ENCODE results near the gene DIAPH2.

Gene DIAPH2

DNA sequence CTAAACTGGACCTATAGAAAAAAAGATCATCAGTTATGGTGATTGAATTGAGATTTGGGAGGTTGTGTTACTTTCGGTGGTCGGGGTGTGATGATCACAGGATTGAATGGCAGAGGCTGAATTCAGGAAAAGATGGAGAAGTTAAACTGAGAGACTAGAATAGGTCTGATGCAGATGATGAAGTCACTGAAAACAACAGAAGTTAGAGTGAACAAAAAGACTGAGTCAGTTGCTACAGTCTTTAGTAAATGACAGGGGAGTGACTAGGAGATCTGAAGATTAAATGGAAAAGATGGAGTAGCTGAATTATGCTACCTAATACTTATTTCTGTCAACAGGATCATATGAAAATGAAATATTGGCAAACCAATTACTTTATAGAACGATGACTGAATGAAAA is 362.2 kb downstream of the DIAPH2 start:
- no peak for DNase-seq (ENCODE audit: low read depth in 2 of 2)

DNA sequence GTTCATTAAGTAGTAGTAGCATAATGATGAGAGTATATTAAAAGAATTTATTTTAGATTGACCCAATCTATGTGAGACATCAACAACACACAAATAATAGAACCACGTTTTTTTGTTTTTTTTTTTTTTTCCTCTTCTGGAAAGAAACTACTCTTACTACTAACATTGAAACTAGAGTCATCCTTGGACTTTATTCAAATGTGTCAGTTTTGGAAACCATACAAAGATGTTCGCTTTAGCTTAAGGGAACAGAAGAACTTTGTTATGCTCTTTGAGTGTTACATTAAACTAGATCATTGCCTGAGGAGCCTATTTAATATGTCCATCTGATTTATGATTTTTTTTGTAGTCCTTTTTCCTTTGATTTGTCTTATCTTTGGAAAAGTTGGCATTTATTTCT is 365.8 kb downstream of the DIAPH2 start:
- no peak for DNase-seq (ENCODE audit: low read depth in 2 of 2)

GRCh38 chrX:97057349-97057909 is 372.8 kb downstream of the DIAPH2 start:
- no peak for DNase-seq (ENCODE audit: low read depth in 2 of 2)

- DNase-seq (ENCODE audit: low read depth in 2 of 2): no peak
These were observed 375.4 kb downstream of the DIAPH2 start for GRCh38 chrX:97060020-97060419.

GRCh38 chrX:97065066-97065465 is 380.4 kb downstream of the DIAPH2 start:
- DNase-seq (ENCODE audit: low read depth in 2 of 2): no peak

DNA sequence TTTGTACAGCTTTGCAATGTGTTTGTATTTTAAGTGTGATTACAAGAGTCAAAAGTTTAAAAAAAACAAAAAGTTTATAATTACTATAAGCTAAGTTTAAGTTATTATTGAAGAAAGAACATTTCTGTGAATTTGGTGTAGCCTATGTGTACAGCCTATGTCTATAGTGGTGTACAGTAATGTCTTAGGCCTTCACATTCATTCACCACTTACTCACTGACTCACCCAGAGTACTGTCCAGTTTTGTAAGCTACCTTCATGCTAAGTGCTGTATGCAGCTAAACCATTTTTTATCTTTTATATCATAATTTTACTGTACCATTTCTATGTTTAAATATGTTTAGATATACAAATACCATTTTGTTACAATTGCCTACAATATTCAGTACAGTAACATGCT is 381.3 kb downstream of the DIAPH2 start:
- no peak for DNase-seq (ENCODE audit: low read depth in 2 of 2)

DNA sequence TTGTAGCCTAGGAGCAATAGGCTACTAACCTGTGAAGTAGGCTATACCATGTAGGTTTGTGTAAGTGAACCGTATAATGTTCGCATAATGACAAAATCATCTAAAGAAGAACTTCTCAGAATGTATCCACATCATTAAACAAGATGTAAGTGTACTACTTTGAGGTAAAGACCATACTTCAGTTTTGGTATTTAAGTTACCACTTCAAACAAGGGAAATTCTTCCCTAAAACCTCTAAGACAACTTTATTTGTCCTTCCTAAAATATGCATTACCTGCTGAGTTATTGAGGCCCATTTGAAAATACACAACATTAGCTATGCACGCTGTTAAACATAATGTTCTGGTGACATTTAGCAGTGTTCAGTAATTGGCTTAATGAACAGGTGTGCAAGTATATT is 381.7 kb downstream of the DIAPH2 start:
- no peak for DNase-seq (ENCODE audit: low read depth in 2 of 2)

DNA sequence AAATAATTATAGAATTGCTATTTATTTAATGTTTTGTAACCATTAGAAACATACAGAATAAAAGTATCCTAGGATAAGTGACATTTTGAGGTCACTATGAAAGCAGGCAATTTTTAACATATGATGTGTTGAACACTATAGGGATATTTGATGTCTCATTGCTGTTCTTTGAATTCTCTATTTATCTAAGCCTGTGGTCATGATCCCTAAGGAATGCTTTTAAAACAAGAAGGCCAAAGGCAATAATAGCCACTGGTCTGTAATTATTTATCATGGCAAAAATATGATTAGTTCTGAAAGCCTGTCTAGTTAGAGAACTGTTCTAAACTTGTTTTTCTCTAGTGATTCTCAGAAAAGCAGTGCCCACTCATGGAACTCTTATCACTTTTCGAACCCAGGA is 385.7 kb downstream of the DIAPH2 start:
- no peak for DNase-seq (ENCODE audit: low read depth in 2 of 2)

- DNase-seq (ENCODE audit: low read depth in 2 of 2): peak; percentile 16 to 17
These were observed 389.8 kb downstream of the DIAPH2 start for GRCh38 chrX:97074400-97074799.

DNA sequence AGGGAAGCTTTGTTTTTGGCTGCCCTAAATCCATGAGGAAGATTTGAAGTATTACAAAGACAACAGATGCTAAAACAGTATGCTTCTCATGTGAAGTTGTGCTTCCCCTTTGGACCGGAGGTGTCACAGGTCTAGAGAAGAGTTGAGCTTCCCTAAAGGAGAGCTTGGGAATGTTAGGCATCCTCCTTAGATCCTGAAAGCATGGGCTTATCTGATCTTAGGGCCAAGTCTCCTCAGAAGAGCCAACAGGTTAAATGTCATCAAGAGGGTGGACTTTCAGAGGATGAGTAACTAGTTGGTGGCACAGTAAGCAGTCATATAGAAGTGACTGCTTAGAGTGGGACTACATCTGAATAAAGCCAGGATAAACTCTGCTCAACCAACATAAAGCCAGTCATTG is 404.5 kb downstream of the DIAPH2 start:
- DNase-seq (ENCODE audit: low read depth in 2 of 2): no peak

- no peak for DNase-seq (ENCODE audit: low read depth in 2 of 2)
These were observed 411.7 kb downstream of the DIAPH2 start for GRCh38 chrX:97096385-97096784.

DNA sequence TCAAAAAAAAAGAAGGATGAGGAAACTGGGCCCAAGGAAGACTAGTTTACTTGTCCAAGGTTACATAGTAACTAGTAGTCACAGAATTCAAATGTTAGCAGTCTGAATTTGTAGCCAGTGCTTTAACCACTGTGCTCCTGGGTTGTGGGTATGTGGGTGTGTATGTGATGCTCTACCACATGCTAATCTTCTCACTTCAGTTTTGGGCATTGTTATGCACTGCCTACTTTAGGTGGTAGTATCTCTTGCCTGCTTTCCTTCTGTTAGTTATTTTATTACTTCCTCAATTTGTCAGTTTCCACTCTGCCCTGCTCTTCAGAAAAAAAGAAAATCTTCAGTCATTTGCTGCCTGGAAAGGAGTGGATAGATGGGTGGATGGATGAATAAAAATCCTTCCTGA is 418.3 kb downstream of the DIAPH2 start:
- no peak for DNase-seq (ENCODE audit: low read depth in 2 of 2)

GRCh38 chrX:97109730-97110129 is 425.1 kb downstream of the DIAPH2 start:
- DNase-seq (ENCODE audit: low read depth in 2 of 2): no peak

DNA sequence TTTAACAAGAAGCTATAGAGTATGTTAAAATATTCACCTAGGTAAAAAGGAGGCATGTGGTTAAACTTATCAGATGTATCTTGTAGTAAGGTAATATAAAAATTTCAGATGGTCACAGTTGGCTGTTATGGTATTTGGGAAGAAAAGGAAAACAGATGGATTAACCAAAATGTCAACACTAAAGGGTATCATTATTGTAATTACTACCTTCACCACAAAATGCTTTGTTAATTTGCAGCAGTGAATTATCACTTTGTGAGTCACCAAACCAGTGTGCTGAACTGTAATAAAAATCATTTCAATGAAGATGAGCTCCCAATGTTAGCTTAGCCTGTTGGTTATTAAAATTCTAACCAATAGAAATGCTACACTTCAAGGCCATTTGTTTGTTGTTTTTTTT is 432.9 kb downstream of the DIAPH2 start:
- no peak for DNase-seq (ENCODE audit: low read depth in 2 of 2)

DNA sequence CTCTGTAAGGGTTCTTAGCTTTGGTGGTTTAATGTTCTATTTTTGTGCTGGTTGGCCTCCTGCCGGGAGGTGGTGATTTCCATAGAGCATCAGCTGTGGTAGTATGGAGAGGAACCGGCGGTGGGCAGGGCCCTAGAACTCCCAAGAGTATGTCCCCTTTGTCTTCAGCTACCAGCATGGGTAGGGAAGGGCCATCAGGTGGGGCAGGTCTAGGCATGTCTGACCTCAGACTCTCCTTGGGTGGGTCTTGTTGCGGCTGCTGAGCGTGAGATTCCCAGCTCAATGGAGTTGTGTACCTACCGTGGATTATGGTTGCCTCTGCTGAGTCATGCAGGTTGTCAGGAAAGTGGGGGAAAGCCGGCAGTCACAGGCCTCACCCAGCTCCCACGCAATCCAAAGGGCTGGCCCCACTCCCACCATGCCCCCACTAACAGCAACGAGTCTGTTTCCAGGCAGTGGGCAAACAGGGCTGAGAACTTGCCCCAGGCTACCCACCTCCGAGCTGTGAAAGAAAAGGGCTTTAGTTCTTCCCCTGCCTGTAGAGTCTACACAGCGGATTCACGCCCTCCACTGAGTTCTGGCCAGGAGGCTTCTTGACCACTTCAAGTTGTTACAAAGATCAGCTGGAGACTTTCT is 434.9 kb downstream of the DIAPH2 start:
- no peak for DNase-seq (ENCODE audit: low read depth in 2 of 2)

GRCh38 chrX:97123001-97123400 is 438.4 kb downstream of the DIAPH2 start:
- no peak for DNase-seq (ENCODE audit: low read depth in 2 of 2)

- no peak for DNase-seq (ENCODE audit: low read depth in 2 of 2)
These were observed 441.4 kb downstream of the DIAPH2 start for GRCh38 chrX:97126020-97126419.

GRCh38 chrX:97132664-97133415 is 448.2 kb downstream of the DIAPH2 start:
- DNase-seq (ENCODE audit: low read depth in 2 of 2): no peak

- DNase-seq (ENCODE audit: low read depth in 2 of 2): no peak
These were observed 461.3 kb downstream of the DIAPH2 start for GRCh38 chrX:97145934-97146333.

GRCh38 chrX:97155816-97156215 is 471.2 kb downstream of the DIAPH2 start:
- DNase-seq (ENCODE audit: low read depth in 2 of 2): no peak

DNA sequence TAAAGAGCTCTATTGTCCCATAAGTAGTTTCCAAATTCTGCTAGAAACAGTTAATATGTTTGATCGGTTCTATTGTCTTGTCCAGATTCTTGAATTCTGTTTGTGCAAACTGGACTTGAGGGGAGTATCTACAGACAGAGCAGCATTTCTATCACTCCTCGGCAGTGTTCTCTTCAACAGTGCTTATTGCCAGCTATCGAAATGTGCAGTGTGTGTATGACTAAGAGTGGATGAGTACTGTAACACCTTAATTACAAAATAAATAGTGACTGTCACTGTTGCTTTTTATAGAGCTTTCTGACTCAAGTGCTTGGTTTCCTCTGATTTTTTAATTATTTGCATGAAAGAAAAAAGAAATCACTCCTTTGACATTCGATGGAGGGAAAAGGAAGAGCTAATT is 473.6 kb downstream of the DIAPH2 start:
- no peak for DNase-seq (ENCODE audit: low read depth in 2 of 2)

DNA sequence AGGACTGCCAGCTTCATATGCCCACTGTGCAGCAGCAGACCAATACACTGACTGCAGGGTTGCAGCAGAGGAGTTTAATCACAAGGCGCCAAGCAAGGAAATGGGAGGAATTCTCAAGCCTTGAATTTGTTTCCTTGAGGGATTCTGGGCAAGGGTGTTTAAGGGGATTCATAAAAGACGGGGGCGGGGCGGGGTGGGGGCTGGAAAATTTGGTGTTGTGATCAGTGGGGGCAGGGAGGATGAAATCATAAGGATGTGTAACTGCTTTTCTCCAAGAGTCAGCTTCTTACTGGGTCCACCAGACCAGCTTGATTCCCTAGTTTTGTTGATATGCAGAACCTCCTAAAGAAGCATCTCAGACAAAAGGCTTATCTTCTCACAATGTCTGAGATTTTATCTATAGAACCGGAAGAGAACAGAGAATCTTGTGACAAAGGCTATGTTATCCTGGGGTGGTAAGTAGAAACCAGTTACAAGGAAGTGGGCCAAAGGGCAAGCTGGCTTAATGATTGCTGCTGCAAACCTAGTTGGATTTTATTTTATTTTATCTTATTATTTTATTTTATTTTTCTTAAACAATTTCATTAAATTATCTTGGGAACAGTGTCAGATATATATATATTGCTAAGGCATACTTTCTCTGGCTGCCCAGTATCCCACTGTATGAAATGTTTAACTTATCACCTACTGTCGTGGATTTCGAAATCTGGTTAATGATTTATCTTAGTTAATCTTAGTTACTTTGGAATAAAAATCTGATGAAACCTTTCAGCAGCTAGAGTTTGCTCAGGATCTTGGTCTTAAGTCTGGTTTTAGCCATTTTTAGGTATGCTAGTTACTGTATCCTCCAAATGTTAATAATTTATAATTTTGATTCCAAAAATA is 475.5 kb downstream of the DIAPH2 start:
- no peak for DNase-seq (ENCODE audit: low read depth in 2 of 2)
